Fibroblast of lung (primary cell): ENCODE data around the gene OR52B6. TPM values are rescaled to one million over a fixed set of nuclear protein-coding genes. Genes with fewer than 3 reads are reported as not detected.

ENCODE experiments used
- DNase-seq, 2 donors: peaks; one replicate each; pipeline versions ENCODE4 v3.0.0 to v3.0.0-alpha.2; 2010; ENCODE audit warnings: low read depth in 2 of 2
- H2AFZ ChIP-seq: 2 replicates; pipeline ENCODE4 v1.5.1; 2012; ENCODE audit warnings: low read length, control low read depth, inconsistent platforms
- H3K27ac ChIP-seq: 2 replicates; pipeline ENCODE4 v1.5.1; 2011; ENCODE audit warnings: low read length, control low read depth; ENCODE audit not compliant: insufficient read depth
- H3K27me3 ChIP-seq: 2 replicates; pipeline ENCODE4 v1.5.1; 2011; ENCODE audit warnings: mild to moderate bottlenecking, low read length; ENCODE audit not compliant: control insufficient read depth, insufficient read depth
- H3K36me3 ChIP-seq: 2 replicates; pipeline ENCODE4 v1.5.1; 2011; ENCODE audit warnings: low read length; ENCODE audit not compliant: control insufficient read depth, insufficient read depth
- H3K4me1 ChIP-seq: 2 replicates; pipeline ENCODE4 v1.5.1; 2011; ENCODE audit warnings: low read length; ENCODE audit not compliant: control insufficient read depth, insufficient read depth; ENCODE audit errors: extremely low read depth
- H3K4me2 ChIP-seq: 2 replicates; pipeline ENCODE4 v1.5.1; 2011; ENCODE audit warnings: low read length, control low read depth; ENCODE audit not compliant: insufficient read depth; ENCODE audit errors: extremely low read depth
- H3K4me3 ChIP-seq, 4 experiments: fragments of 200-600 bp in 1 of 4; sonication (generic) in 1 of 4; replicated peaks in 1 of 4; 2 replicates each; pipeline ENCODE4 v1.5.1; 2011 to 2016; ENCODE audit warnings: low read length in 4 of 4, low read depth in 3 of 4, mild to moderate bottlenecking in 3 of 4, control low read depth in 2 of 4, inconsistent platforms in 1 of 4, mixed read lengths in 1 of 4; ENCODE audit not compliant: insufficient read depth in 1 of 4; ENCODE audit errors: control extremely low read depth in 1 of 4
- H3K79me2 ChIP-seq: 2 replicates; pipeline ENCODE4 v1.5.1; 2012; ENCODE audit warnings: mild to moderate bottlenecking, low read length, inconsistent platforms; ENCODE audit not compliant: control insufficient read depth, insufficient read depth
- H3K9ac ChIP-seq: 2 replicates; pipeline ENCODE4 v1.5.1; 2011; ENCODE audit warnings: mild to moderate bottlenecking, low read length, control low read depth; ENCODE audit not compliant: insufficient read depth
- H3K9me3 ChIP-seq: 2 replicates; pipeline ENCODE4 v1.5.1; 2012; ENCODE audit warnings: low read depth, low read length; ENCODE audit not compliant: control insufficient read depth, insufficient read depth
- H4K20me1 ChIP-seq: 2 replicates; pipeline ENCODE4 v1.5.1; 2011; ENCODE audit warnings: low read length; ENCODE audit not compliant: control insufficient read depth, insufficient read depth; ENCODE audit errors: extremely low read depth
- CTCF ChIP-seq, 2 donors: IDR thresholded peaks in 1 of 2; conservative IDR thresholded peaks in 1 of 2; 1 replicate in 1 of 2; 2 replicates in 1 of 2; pipeline ENCODE4 v1.5.1; 2011 to 2012; ENCODE audit warnings: low read length in 2 of 2, control low read depth in 1 of 2, inconsistent platforms in 1 of 2, low read depth in 1 of 2, mild to moderate bottlenecking in 1 of 2
- EZH2 ChIP-seq: IDR thresholded peaks from 2 replicates; pipeline ENCODE4 v1.5.1; 2012; ENCODE audit warnings: low read length, control low read depth, mild to moderate bottlenecking; ENCODE audit errors: missing control alignments
- polyA plus RNA-seq, 2 donors: library from polyadenylated mRNA; depleted of rRNA in 1 of 2; stranded (reverse) in 1 of 2; unstranded in 1 of 2; fragments of >200 nt; gene quantifications; 2 replicates each; pipeline ENCODE4 v1.2.1, GENCODE V29; 2011 to 2012; ENCODE audit warnings: missing spikeins in 1 of 2
- total RNA-seq: library from RNA; depleted of rRNA; stranded (reverse); fragments of >200 nt; gene quantifications from 2 replicates; pipeline ENCODE4 v1.2.1, GENCODE V29; 2014

OR52B6 gene
- total and polyA plus RNA-seq, 2 donors (not counting 1 experiment from before 2014, with no cell fraction given): not detected

DNA sequence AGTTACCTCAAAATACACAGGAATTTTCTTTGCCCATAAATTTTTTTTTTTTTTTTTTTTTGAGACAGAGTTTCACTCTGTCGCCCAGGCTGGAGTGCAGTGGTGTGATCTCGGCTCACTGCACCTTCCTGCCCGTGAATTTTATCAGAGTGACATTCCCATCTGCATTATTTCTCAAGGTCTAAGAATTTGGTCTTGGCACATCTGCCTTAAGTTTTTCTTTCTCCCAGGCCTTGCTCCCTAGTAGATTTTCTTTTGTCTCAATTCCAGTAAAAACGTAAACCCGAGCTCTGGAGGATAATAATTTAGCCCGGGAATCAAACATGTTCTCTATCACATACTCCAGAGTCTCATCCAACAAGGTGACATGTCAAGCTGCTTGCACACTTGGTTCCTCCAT, 28.1 kb downstream of the OR52B6 start:
- no peak overlapping the region for H2AFZ ChIP-seq
- no peaks in the 10 kb centered on the region for H4K20me1 ChIP-seq
- TF ChIP-seq EZH2 (no peak), CTCF (conservative IDR thresholded peaks at IDR 0.05 in 1 of 2, IDR thresholded peaks at IDR 0.05 in 1 of 2; ENCODE audit: low read depth in 1 of 2, low read length in 2 of 2) (no peak)
- H3K36me3 ChIP-seq: no peaks in the 10 kb centered on the region
- peak in 1 of 2 donors; percentile 58 for DNase-seq
- H3K9ac ChIP-seq: no peak overlapping the region
- H3K79me2 ChIP-seq: no peaks in the 10 kb centered on the region
- peaks cover 2% of the 10 kb centered on the region for H3K4me1 ChIP-seq
- no peak overlapping the region for H3K27ac ChIP-seq
- H3K9me3 ChIP-seq: no peaks in the 10 kb centered on the region
- no peak overlapping the region for H3K4me3 ChIP-seq
- H3K27me3 ChIP-seq: no peaks in the 10 kb centered on the region
- H3K4me2 ChIP-seq: no peak overlapping the region

GRCh38 chr11:5610446-5610845, 29.8 kb downstream of the OR52B6 start:
- H2AFZ ChIP-seq: no peak overlapping the region
- peaks cover 2% of the 10 kb centered on the region for H3K4me1 ChIP-seq
- no peaks in the 10 kb centered on the region for H3K9me3 ChIP-seq
- no peaks in the 10 kb centered on the region for H4K20me1 ChIP-seq
- no peaks in the 10 kb centered on the region for H3K36me3 ChIP-seq
- TF ChIP-seq EZH2: no peak
- no peak for TF ChIP-seq CTCF (conservative IDR thresholded peaks at IDR 0.05 in 1 of 2, IDR thresholded peaks at IDR 0.05 in 1 of 2; ENCODE audit: low read depth in 1 of 2, low read length in 2 of 2)
- no peaks in the 10 kb centered on the region for H3K27me3 ChIP-seq
- no peaks in the 10 kb centered on the region for H3K79me2 ChIP-seq
- no peak overlapping the region for H3K4me3 ChIP-seq
- H3K9ac ChIP-seq: no peak overlapping the region
- H3K4me2 ChIP-seq: no peak overlapping the region
- no peak overlapping the region for H3K27ac ChIP-seq
- DNase-seq: no peak

GRCh38 chr11:5611627-5612026, 30.9 kb downstream of the OR52B6 start:
- Histone ChIP-seq H4K20me1 (no peaks in the 10 kb centered on the region), H3K4me3 (no peak overlapping the region), H3K9ac (no peak overlapping the region), H3K9me3 (no peaks in the 10 kb centered on the region), H3K4me2 (no peak overlapping the region), H3K4me1 (no peaks in the 10 kb centered on the region), H3K79me2 (no peaks in the 10 kb centered on the region), H3K36me3 (no peaks in the 10 kb centered on the region), H3K27ac (no peak overlapping the region), H2AFZ (no peak overlapping the region), H3K27me3 (no peaks in the 10 kb centered on the region)
- DNase-seq: no peak
- TF ChIP-seq EZH2 (no peak), CTCF (conservative IDR thresholded peaks at IDR 0.05 in 1 of 2, IDR thresholded peaks at IDR 0.05 in 1 of 2; ENCODE audit: low read depth in 1 of 2, low read length in 2 of 2) (no peak)
